Esophagus mucosa (tissue), 1 donor: ENCODE measurements around the gene TRAF3. TPM values are rescaled to one million over a fixed set of nuclear protein-coding genes. Genes with fewer than 3 reads are reported as not detected.
"Not testable (repeated sequence)": the region's sequence is repeated elsewhere in the genome, so short reads cannot be mapped to it uniquely, and the experiment has no call there.

ENCODE experiments used
- ATAC-seq: fragments of 200-7000 bp; cut with Tn5 transposase; one replicate; pipeline ENCODE4 v1.9.1; 2020
- total RNA-seq: library from RNA; stranded (reverse); gene quantifications from one replicate; pipeline ENCODE4 v1.2.4, GENCODE V29; 2023
- donor health status: DM: yes; HTN: yes; CAD: no.

TRAF3 gene
- total RNA-seq, 1 donor from 2014 or later: 15.1 TPM

GRCh38 chr14:102809870-102810269 is 32.6 kb downstream of the TRAF3 start:
- no peak for ATAC-seq

GRCh38 chr14:102810523-102810922 is 33.3 kb downstream of the TRAF3 start:
- ATAC-seq: no peak

GRCh38 chr14:102811254-102811963 is 34.2 kb downstream of the TRAF3 start:
- no peak for ATAC-seq

- ATAC-seq: no peak
Measured at GRCh38 chr14:102811971-102812370, 34.7 kb downstream of the TRAF3 start.

GRCh38 chr14:102813691-102814090 is 36.4 kb downstream of the TRAF3 start:
- ATAC-seq: no peak

GRCh38 chr14:102817318-102817717 is 40.1 kb downstream of the TRAF3 start:
- ATAC-seq: no peak

- no peak for ATAC-seq
Measured at GRCh38 chr14:102817942-102818940, 41.0 kb downstream of the TRAF3 start.

GRCh38 chr14:102819176-102819628 is 42.0 kb downstream of the TRAF3 start:
- peak; percentile 90 for ATAC-seq

GRCh38 chr14:102819747-102820330 is 42.6 kb downstream of the TRAF3 start:
- peak; percentile 32 for ATAC-seq

- ATAC-seq: no peak
Measured at GRCh38 chr14:102821252-102821651, 44.0 kb downstream of the TRAF3 start.

GRCh38 chr14:102822311-102822863 is 45.1 kb downstream of the TRAF3 start:
- ATAC-seq: no peak

GRCh38 chr14:102822887-102823286 is 45.6 kb downstream of the TRAF3 start:
- ATAC-seq: not testable (repeated sequence)

- no peak for ATAC-seq
Measured at GRCh38 chr14:102823546-102823945, 46.3 kb downstream of the TRAF3 start.

- peak; percentile 86 for ATAC-seq
Measured at GRCh38 chr14:102824832-102825231, 47.6 kb downstream of the TRAF3 start.

- ATAC-seq: peak; percentile 19
Measured at GRCh38 chr14:102825307-102826095, 48.3 kb downstream of the TRAF3 start.

- no peak for ATAC-seq
Measured at GRCh38 chr14:102826161-102826560, 48.9 kb downstream of the TRAF3 start.

GRCh38 chr14:102826751-102827675 is 49.8 kb downstream of the TRAF3 start:
- no peak for ATAC-seq

GRCh38 chr14:102827716-102828115 is 50.5 kb downstream of the TRAF3 start:
- ATAC-seq: no peak

- ATAC-seq: no peak
Measured at GRCh38 chr14:102828151-102828550, 50.9 kb downstream of the TRAF3 start.

GRCh38 chr14:102829016-102829548 is 51.8 kb downstream of the TRAF3 start:
- no peak for ATAC-seq
